Trophoblast cell (in vitro differentiated cells and primary cell): ENCODE results near the gene LRMDA.

Experiments used
- DNase-seq, 2 donors: peaks; one replicate each; pipeline ENCODE4 v3.0.0-alpha.2; 2016
- H2AFZ ChIP-seq: 2 replicates; pipeline ENCODE4 v1.6.1; 2013; ENCODE audit warnings: low read length, moderate library complexity, mild to moderate bottlenecking; ENCODE audit not compliant: insufficient read depth, poor library complexity
- H2AK5ac ChIP-seq: 2 replicates; pipeline ENCODE4 v1.6.1; 2013; ENCODE audit warnings: mild to moderate bottlenecking, low read length
- H2BK120ac ChIP-seq: 2 replicates; pipeline ENCODE4 v1.6.1; 2013; ENCODE audit warnings: low read length, mild to moderate bottlenecking, moderate library complexity; ENCODE audit not compliant: insufficient read depth, poor library complexity
- H2BK12ac ChIP-seq: 2 replicates; pipeline ENCODE4 v1.6.1; 2013; ENCODE audit warnings: mild to moderate bottlenecking, low read length, moderate library complexity
- H2BK5ac ChIP-seq: 2 replicates; pipeline ENCODE4 v1.6.1; 2013; ENCODE audit warnings: low read length, low read depth, moderate library complexity, mild to moderate bottlenecking; ENCODE audit not compliant: poor library complexity
- H3K14ac ChIP-seq: 2 replicates; pipeline ENCODE4 v1.6.1; 2013; ENCODE audit warnings: mild to moderate bottlenecking, low read length
- H3K18ac ChIP-seq: 2 replicates; pipeline ENCODE4 v1.6.1; 2013; ENCODE audit warnings: mild to moderate bottlenecking, low read length
- H3K23ac ChIP-seq: 2 replicates; pipeline ENCODE4 v1.6.1; 2013; ENCODE audit warnings: low read length
- H3K27ac ChIP-seq: 2 replicates; pipeline ENCODE4 v1.5.1; 2013; ENCODE audit warnings: low read depth, mild to moderate bottlenecking, inconsistent platforms, low read length, moderate library complexity
- H3K27me3 ChIP-seq: 2 replicates; pipeline ENCODE4 v1.6.1; 2013; ENCODE audit warnings: inconsistent platforms, mild to moderate bottlenecking, low read length, moderate library complexity; ENCODE audit not compliant: insufficient read depth
- H3K36me3 ChIP-seq, 2 experiments: 1 replicate in 1 of 2; 2 replicates in 1 of 2; pipeline ENCODE4 v1.6.1; 2013; ENCODE audit warnings: low read length in 2 of 2, mild to moderate bottlenecking in 2 of 2, moderate library complexity in 1 of 2; ENCODE audit not compliant: insufficient read depth in 2 of 2, control insufficient read depth in 1 of 2
- H3K4ac ChIP-seq: 2 replicates; pipeline ENCODE4 v1.6.1; 2013; ENCODE audit warnings: low read depth, mild to moderate bottlenecking, low read length, moderate library complexity
- H3K4me1 ChIP-seq, 2 experiments: 1 replicate in 1 of 2; 2 replicates in 1 of 2; pipeline ENCODE4 v1.6.1; 2013; ENCODE audit warnings: low read length in 2 of 2, mild to moderate bottlenecking in 2 of 2, moderate library complexity in 1 of 2; ENCODE audit not compliant: insufficient read depth in 2 of 2, control insufficient read depth in 1 of 2
- H3K4me2 ChIP-seq: 2 replicates; pipeline ENCODE4 v1.6.1; 2013; ENCODE audit warnings: inconsistent platforms, mild to moderate bottlenecking, low read length, moderate library complexity
- H3K4me3 ChIP-seq: 2 replicates; pipeline ENCODE4 v1.5.1; 2013; ENCODE audit warnings: mild to moderate bottlenecking, low read depth, low read length, inconsistent platforms
- H3K79me1 ChIP-seq: one replicate; pipeline ENCODE4 v1.6.1; 2013; ENCODE audit warnings: low read length
- H3K79me2 ChIP-seq: 2 replicates; pipeline ENCODE4 v1.6.1; 2013; ENCODE audit warnings: low read length, mild to moderate bottlenecking; ENCODE audit not compliant: control insufficient read depth, insufficient read depth, poor library complexity
- H3K9ac ChIP-seq: 2 replicates; pipeline ENCODE4 v1.6.1; 2013; ENCODE audit warnings: mild to moderate bottlenecking, low read length
- H3K9me3 ChIP-seq: 2 replicates; pipeline ENCODE4 v1.6.1; 2013; ENCODE audit warnings: low read depth, mild to moderate bottlenecking, control low read depth, inconsistent platforms, low read length; ENCODE audit not compliant: insufficient read depth
- H4K12ac ChIP-seq: 2 replicates; pipeline ENCODE4 v1.6.1; 2013; ENCODE audit warnings: low read depth, mild to moderate bottlenecking, low read length, moderate library complexity
- H4K8ac ChIP-seq: 2 replicates; pipeline ENCODE4 v1.6.1; 2013; ENCODE audit warnings: low read depth, mild to moderate bottlenecking, low read length, moderate library complexity
- H4K91ac ChIP-seq: one replicate; pipeline ENCODE4 v1.6.1; 2013; ENCODE audit warnings: low read depth, mild to moderate bottlenecking, low read length, moderate library complexity
- WGBS: extraction: QIAGEN DNeasy Blood & Tissue Kit; methylation state at CpG from one replicate; pipeline ENCODE4 v1.1.7; 2013; ENCODE audit warnings: missing lambda C conversion rate; ENCODE audit not compliant: insufficient read length, insufficient coverage; ENCODE audit errors: extremely low coverage; 5-methylcytosine and 5-hydroxymethylcytosine counted together

LRMDA gene

DNA sequence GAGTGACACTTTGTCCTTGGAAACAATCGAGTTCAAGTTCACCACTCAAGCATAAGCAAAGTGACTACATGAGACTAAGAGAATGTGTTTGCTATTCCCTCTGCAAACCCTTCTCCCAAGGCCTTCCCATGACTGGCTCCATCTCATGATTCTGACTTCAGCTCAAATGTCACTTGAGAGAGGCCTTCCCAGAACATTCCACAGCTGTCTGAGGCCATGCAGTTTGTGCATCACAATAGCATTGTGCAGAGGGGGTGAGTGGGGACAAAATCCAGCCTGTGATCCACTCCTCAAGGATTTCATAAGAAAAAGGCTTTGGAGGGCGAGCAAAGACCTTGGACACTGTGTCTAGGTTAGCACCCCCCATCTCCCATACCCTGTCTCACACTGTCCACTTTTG lies 6.9 kb upstream of the LRMDA start:
- Histone ChIP-seq H3K23ac (no peak overlapping the region), H3K4me2 (no peak overlapping the region), H4K91ac (no peak overlapping the region), H3K79me1 (no peaks in the 10 kb centered on the region), H3K79me2 (no peaks in the 10 kb centered on the region), H2AK5ac (no peak overlapping the region), H3K4me3 (no peak overlapping the region), H4K8ac (no peak overlapping the region), H2BK5ac (no peak overlapping the region), H3K18ac (no peak overlapping the region), H3K36me3 (no peaks in the 10 kb centered on the region), H3K9ac (no peak overlapping the region), H3K14ac (no peak overlapping the region), H3K27me3 (peaks cover 4% of the 10 kb centered on the region), H4K12ac (no peak overlapping the region), H3K27ac (no peak overlapping the region), H2BK12ac (no peak overlapping the region), H3K4me1 (peaks cover 8% of the 10 kb centered on the region in 2 experiments), H2AFZ (no peak overlapping the region), H2BK120ac (no peak overlapping the region), H3K4ac (no peak overlapping the region), H3K9me3 (peaks cover 2% of the 10 kb centered on the region)
- DNase-seq, result no peak
- no CpG with 5 or more reads among the region's 2 CpGs for WGBS

DNA sequence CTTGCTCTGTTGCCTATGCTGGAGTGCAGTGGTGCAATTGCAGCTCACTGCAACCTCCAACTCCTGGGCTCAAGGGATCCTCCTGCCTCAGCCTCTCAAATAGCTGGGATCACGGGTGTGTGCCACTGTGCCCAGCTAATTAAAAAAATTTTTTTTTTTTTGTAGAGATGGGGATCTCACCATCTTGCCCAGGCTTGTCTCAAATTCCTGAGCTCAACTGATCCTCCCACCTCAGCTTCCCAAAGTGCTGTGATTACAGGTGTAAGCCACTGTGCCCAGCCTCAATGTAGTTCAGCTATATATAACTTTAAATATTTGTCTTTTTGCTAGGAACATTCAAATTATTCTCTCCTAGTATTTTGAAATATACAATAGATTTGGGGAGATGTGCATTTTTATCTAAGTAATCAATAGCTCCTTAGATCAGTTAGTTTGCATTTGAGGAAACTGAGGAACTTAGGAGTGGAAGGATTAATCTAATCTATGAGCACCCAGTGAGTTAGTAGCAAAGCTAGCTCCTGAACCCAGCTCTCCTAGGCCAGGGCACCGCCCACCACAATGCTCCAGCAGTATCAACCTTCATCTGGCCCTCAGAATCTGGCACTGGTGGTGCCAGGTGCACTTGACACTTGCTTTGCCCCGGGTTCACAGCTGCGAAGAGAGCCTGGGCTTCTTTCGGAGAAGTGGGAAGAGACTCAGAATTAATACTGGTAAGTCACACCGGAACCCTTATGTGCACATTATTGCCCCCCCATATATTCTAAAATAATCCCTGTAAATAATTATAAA lies 5.9 kb upstream of the LRMDA start:
- H3K4me1 ChIP-seq, result peaks cover 10 to 15% of the 10 kb centered on the region in 2 experiments
- H3K4ac ChIP-seq, result no peak overlapping the region
- no peak overlapping the region for H2AFZ ChIP-seq
- H2AK5ac ChIP-seq, result no peak overlapping the region
- no peak overlapping the region for H3K27ac ChIP-seq
- no peak overlapping the region for H2BK5ac ChIP-seq
- no peak overlapping the region for H2BK12ac ChIP-seq
- no peak overlapping the region for H4K91ac ChIP-seq
- H3K79me2 ChIP-seq, result no peaks in the 10 kb centered on the region
- DNase-seq, result no peak
- no peak overlapping the region for H4K8ac ChIP-seq
- H3K4me2 ChIP-seq, result no peak overlapping the region
- no peak overlapping the region for H3K14ac ChIP-seq
- no peak overlapping the region for H4K12ac ChIP-seq
- no peak overlapping the region for H3K23ac ChIP-seq
- no CpG with 5 or more reads among the region's 6 CpGs for WGBS
- no peaks in the 10 kb centered on the region for H3K36me3 ChIP-seq
- H3K4me3 ChIP-seq, result no peak overlapping the region
- H3K9me3 ChIP-seq, result peaks cover 1% of the 10 kb centered on the region
- H3K9ac ChIP-seq, result no peak overlapping the region
- H3K27me3 ChIP-seq, result peaks cover 4% of the 10 kb centered on the region
- no peaks in the 10 kb centered on the region for H3K79me1 ChIP-seq
- no peak overlapping the region for H2BK120ac ChIP-seq
- H3K18ac ChIP-seq, result no peak overlapping the region

DNA sequence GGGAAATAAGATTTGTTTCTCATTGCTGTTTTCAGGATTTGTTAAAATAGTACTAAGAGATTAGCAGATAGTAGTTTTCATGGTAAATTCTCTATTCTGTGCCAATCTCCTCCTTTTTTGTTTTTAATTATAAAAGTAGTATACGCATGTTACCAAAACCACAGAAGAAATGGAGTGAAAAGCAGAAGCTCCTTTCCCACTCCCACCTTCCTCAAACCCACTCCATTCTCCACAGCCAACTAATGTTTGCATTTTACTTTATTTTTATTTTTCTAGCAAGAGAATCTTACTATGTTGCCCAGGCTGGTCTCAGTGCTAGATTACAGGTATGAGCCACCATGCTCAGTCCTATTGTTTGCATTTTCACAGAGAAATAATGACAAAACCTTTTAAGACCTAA lies 4.5 kb upstream of the LRMDA start:
- Histone ChIP-seq H2BK120ac (no peak overlapping the region), H3K9me3 (no peaks in the 10 kb centered on the region), H3K79me1 (peaks cover 6% of the 10 kb centered on the region), H4K12ac (no peak overlapping the region), H2AFZ (no peak overlapping the region), H3K27me3 (peaks cover 4% of the 10 kb centered on the region), H3K14ac (no peak overlapping the region), H2BK5ac (no peak overlapping the region), H3K27ac (no peak overlapping the region), H3K4me3 (no peak overlapping the region), H3K18ac (no peak overlapping the region), H3K4ac (no peak overlapping the region), H2AK5ac (no peak overlapping the region), H4K8ac (no peak overlapping the region), H3K9ac (no peak overlapping the region), H3K79me2 (peaks cover 3% of the 10 kb centered on the region), H2BK12ac (no peak overlapping the region), H3K36me3 (no peaks in the 10 kb centered on the region), H3K23ac (no peak overlapping the region), H4K91ac (no peak overlapping the region), H3K4me2 (no peak overlapping the region), H3K4me1 (peaks cover 18 to 26% of the 10 kb centered on the region in 2 experiments)
- no CpG with 5 or more reads among the region's 1 CpG for WGBS
- DNase-seq, result no peak

DNA sequence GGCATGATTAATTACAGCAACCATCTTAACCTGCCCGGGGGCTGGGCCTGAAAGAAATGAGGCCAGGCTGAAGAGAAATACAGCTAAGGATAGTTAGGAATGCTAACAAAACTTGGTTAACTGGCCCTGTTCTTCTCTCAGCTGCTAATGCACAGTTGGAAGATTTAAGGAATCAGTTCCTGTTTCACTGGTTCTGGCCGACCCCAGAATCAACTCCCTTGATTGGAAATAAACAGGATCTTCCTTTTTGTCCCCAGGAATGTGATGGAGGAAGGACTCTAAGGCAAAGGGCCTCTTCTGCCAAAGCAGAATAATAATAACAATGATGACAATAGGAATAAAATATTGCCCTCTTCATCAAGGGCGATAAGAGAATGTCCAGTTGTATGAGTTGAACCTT lies 3.5 kb upstream of the LRMDA start:
- no CpG with 5 or more reads among the region's 3 CpGs for WGBS
- no peaks in the 10 kb centered on the region for H3K9me3 ChIP-seq
- no peaks in the 10 kb centered on the region for H3K27me3 ChIP-seq
- H3K79me2 ChIP-seq, result peaks cover 3% of the 10 kb centered on the region
- H3K4ac ChIP-seq, result no peak overlapping the region
- no peak overlapping the region for H2BK5ac ChIP-seq
- DNase-seq, result no peak
- H3K23ac ChIP-seq, result no peak overlapping the region
- H3K36me3 ChIP-seq, result no peaks in the 10 kb centered on the region
- H3K14ac ChIP-seq, result no peak overlapping the region
- no peak overlapping the region for H2BK120ac ChIP-seq
- no peak overlapping the region for H3K4me2 ChIP-seq
- H4K91ac ChIP-seq, result no peak overlapping the region
- no peak overlapping the region for H3K18ac ChIP-seq
- peaks cover 6% of the 10 kb centered on the region for H3K79me1 ChIP-seq
- H4K12ac ChIP-seq, result no peak overlapping the region
- H3K27ac ChIP-seq, result no peak overlapping the region
- H3K4me3 ChIP-seq, result no peak overlapping the region
- peak overlapping the region; percentile 7 for H2BK12ac ChIP-seq
- no peak overlapping the region for H2AK5ac ChIP-seq
- no peak overlapping the region for H3K9ac ChIP-seq
- H4K8ac ChIP-seq, result no peak overlapping the region
- H3K4me1 ChIP-seq, result peaks cover 21 to 34% of the 10 kb centered on the region in 2 experiments
- H2AFZ ChIP-seq, result no peak overlapping the region
